Gastroesophageal sphincter (tissue), 3 donors: ENCODE measurements around the gene PCDHB13.
"Not testable (repeated sequence)": the region's sequence is repeated elsewhere in the genome, so short reads cannot be mapped to it uniquely, and the experiment has no call there.

Source experiments
- EP300 ChIP-seq: sonication (generic); formaldehyde crosslinking; IDR thresholded peaks from one replicate; pipeline ENCODE4 v1.6.1; 2017; ENCODE audit warnings: antibody characterized with exemption, mild to moderate bottlenecking
- POLR2A ChIP-seq, 2 donors: fragments of 450-650 bp; IDR thresholded peaks; one replicate each; pipeline ENCODE4 v1.6.1; 2017; ENCODE audit warnings: antibody characterized with exemption in 2 of 2, mild to moderate bottlenecking in 2 of 2, moderate library complexity in 1 of 2
- POLR2AphosphoS5 ChIP-seq: sonication (generic); formaldehyde crosslinking; IDR thresholded peaks from one replicate; pipeline ENCODE4 v1.6.1; 2017; ENCODE audit warnings: antibody characterized with exemption
- TF ChIP-seq, protein P1 (sequence below), 4 experiments: fragments of 200-600 bp in 2 of 4; fragments of 450-650 bp in 2 of 4; sonication (generic) in 1 of 4; IDR thresholded peaks; one replicate each; pipeline ENCODE4 v1.5.1; 2017 to 2019; ENCODE audit warnings: antibody characterized with exemption in 4 of 4, mild to moderate bottlenecking in 2 of 4, moderate library complexity in 2 of 4

- TF ChIP-seq, protein P1, sequence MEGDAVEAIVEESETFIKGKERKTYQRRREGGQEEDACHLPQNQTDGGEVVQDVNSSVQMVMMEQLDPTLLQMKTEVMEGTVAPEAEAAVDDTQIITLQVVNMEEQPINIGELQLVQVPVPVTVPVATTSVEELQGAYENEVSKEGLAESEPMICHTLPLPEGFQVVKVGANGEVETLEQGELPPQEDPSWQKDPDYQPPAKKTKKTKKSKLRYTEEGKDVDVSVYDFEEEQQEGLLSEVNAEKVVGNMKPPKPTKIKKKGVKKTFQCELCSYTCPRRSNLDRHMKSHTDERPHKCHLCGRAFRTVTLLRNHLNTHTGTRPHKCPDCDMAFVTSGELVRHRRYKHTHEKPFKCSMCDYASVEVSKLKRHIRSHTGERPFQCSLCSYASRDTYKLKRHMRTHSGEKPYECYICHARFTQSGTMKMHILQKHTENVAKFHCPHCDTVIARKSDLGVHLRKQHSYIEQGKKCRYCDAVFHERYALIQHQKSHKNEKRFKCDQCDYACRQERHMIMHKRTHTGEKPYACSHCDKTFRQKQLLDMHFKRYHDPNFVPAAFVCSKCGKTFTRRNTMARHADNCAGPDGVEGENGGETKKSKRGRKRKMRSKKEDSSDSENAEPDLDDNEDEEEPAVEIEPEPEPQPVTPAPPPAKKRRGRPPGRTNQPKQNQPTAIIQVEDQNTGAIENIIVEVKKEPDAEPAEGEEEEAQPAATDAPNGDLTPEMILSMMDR (IDR thresholded peaks at IDR 0.05): not testable (repeated sequence)
- not testable (repeated sequence) for TF ChIP-seq EP300; POLR2A (IDR thresholded peaks at IDR 0.05); POLR2AphosphoS5
These were observed 22.2 kb downstream of the PCDHB13 start for GRCh38 chr5:141235922-141236321.
